PC-9 (cell line): ENCODE results near the gene UBE2Z. TPM values are rescaled to one million over a fixed set of nuclear protein-coding genes. Genes with fewer than 3 reads are reported as not detected.
A peak's percentile ranks its signal among the peaks of the same experiment; 100 is the strongest.

Experiments
- BruUV-seq: library from RNA; stranded (reverse); fragments of 400-500 nt; replicated peaks from 2 replicates; lab custom pipeline; 2021; lab: Mats Ljungman, UMichigan
- CTCF ChIA-PET: fragments of 300-600 bp; sonication (Branson Sonifier 250); formaldehyde crosslinking; loops from one replicate; lab custom pipeline; 2022; ENCODE audit warnings: antibody characterized with exemption; lab: Charles Lee
- POLR2A ChIA-PET: fragments of 300-600 bp; sonication (Branson Sonifier 250); formaldehyde crosslinking; loops from one replicate; lab custom pipeline; 2022; ENCODE audit warnings: antibody characterized with exemption; ENCODE audit not compliant: unreplicated experiment; lab: Charles Lee
- DNase-seq, 2 experiments: peaks; one replicate each; pipeline versions ENCODE4 v3.0.0 to v3.0.0-alpha.2; 2015 to 2022; ENCODE audit warnings: mixed read lengths in 1 of 2
- H2AFZ ChIP-seq: fragments of 200-600 bp; sonication (generic); 2 replicates; pipeline ENCODE4 v1.8.1; 2017; ENCODE audit warnings: antibody characterized with exemption
- H3F3A ChIP-seq: fragments of 200-600 bp; sonication (generic); 2 replicates; pipeline ENCODE4 v1.8.1; 2017; ENCODE audit warnings: antibody characterized with exemption, mild to moderate bottlenecking, low read depth; ENCODE audit not compliant: insufficient read depth
- H3K27ac ChIP-seq: fragments of 200-600 bp; sonication (generic); 2 replicates; pipeline ENCODE4 v1.6.1; 2016; ENCODE audit warnings: mixed run types
- H3K27me3 ChIP-seq: fragments of 200-600 bp; sonication (generic); 2 replicates; pipeline ENCODE4 v1.6.1; 2016; ENCODE audit warnings: low read depth, mixed run types; ENCODE audit not compliant: insufficient read depth
- H3K36me3 ChIP-seq: fragments of 200-600 bp; sonication (generic); 2 replicates; pipeline ENCODE4 v1.6.1; 2016; ENCODE audit warnings: low read depth, mixed run types
- H3K4me1 ChIP-seq: fragments of 200-600 bp; sonication (generic); replicated peaks from 2 replicates; pipeline ENCODE4 v1.6.1; 2016; ENCODE audit warnings: mixed run types; ENCODE audit not compliant: insufficient read depth
- H3K4me2 ChIP-seq: fragments of 200-600 bp; sonication (generic); 2 replicates; pipeline ENCODE4 v1.6.1; 2017; ENCODE audit warnings: mixed run types
- H3K4me3 ChIP-seq: fragments of 200-600 bp; sonication (generic); 2 replicates; pipeline ENCODE4 v1.6.1; 2016; ENCODE audit warnings: mixed run types
- H3K79me2 ChIP-seq: fragments of 200-600 bp; sonication (generic); 2 replicates; pipeline ENCODE4 v1.6.1; 2017; ENCODE audit warnings: low read depth, mixed run types
- H3K9me2 ChIP-seq: fragments of 200-600 bp; sonication (generic); 2 replicates; pipeline ENCODE4 v1.8.1; 2017; ENCODE audit warnings: mild to moderate bottlenecking; ENCODE audit not compliant: insufficient read depth
- H3K9me3 ChIP-seq: fragments of 200-600 bp; sonication (generic); 2 replicates; pipeline ENCODE4 v1.8.1; 2016; ENCODE audit warnings: low read depth; ENCODE audit not compliant: insufficient read depth
- H4K20me1 ChIP-seq: fragments of 200-600 bp; sonication (generic); 2 replicates; pipeline ENCODE4 v1.8.1; 2017; ENCODE audit not compliant: insufficient read depth
- CTCF ChIP-seq: fragments of 200-600 bp; sonication (generic); conservative IDR thresholded peaks from 2 replicates; pipeline ENCODE4 v1.6.1; 2017; ENCODE audit warnings: mixed run types, antibody characterized with exemption, mild to moderate bottlenecking, moderate library complexity
- EZH2 ChIP-seq: fragments of 200-600 bp; sonication (generic); IDR thresholded peaks from 2 replicates; pipeline ENCODE4 v1.8.0; 2017; ENCODE audit warnings: antibody characterized with exemption, low read depth
- intact Hi-C: fragments of 100-400 bp; cut with micrococcal nuclease; formaldehyde crosslinking; loops from one replicate; pipeline ENCODE4 v1.10.0; 2022; ENCODE audit not compliant: unreplicated experiment
- total RNA-seq: library from RNA; stranded (reverse); gene quantifications from 2 replicates; pipeline ENCODE4 v1.2.3, GENCODE V29; 2021

The UBE2Z gene
- total RNA-seq, 1 experiment from 2014 or later: 99.4 TPM

DNA sequence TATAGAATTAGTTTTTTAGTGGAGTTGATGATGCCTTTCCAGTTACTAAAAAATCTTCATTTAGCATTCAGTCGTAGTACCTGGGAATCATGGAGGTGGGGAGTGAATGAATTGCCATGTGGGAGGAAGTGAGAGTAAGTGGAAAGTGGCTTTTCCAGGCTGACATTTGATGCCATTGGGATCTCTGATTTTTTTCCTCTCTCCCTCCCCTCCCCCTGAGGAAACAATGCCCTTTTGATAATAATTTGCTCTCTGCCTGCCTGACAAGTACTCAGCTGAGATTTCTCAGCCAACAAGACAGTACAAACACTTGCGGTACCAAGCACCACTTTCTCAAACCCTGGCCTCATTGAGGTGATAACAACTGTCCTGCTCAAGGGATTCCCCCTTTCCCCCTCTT is 2.2 kb downstream of the UBE2Z start:
- POLR2A ChIA-PET: no interaction called here
- DNase-seq: no peak

DNA sequence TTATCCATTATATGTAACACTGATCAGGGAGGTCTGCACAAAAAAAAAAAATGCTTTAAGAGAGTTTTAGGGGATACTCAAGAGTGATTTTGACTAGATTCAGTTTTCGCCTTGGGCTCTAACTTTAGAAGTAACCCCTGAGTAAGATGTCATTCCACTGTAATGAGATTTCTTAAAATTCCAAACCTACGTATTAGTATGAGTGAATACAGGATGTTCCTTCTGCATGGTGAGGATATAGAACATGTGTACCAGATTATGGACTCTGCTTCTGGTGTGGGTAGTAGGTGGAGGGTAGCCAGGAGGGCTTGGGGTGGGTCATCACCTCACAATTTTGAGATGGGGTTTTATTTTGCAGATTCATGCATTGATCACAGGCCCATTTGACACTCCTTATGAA is 4.3 kb downstream of the UBE2Z start:
- peaks cover 46% of the 10 kb centered on the region for H3K4me1 ChIP-seq
- peaks cover 73% of the 10 kb centered on the region for H4K20me1 ChIP-seq
- no peak overlapping the region for H3K27ac ChIP-seq
- TF ChIP-seq CTCF (no peak), EZH2 (no peak)
- H3K27me3 ChIP-seq: no peaks in the 10 kb centered on the region
- H3K9me2 ChIP-seq: no peaks in the 10 kb centered on the region
- peaks cover 80% of the 10 kb centered on the region for H3K79me2 ChIP-seq
- no TSS peak for BruUV-seq
- H3K9me3 ChIP-seq: no peaks in the 10 kb centered on the region
- ChIA-PET CTCF (no interaction called here), POLR2A (no interaction called here)
- no peak overlapping the region for H3K4me2 ChIP-seq
- H2AFZ ChIP-seq: no peak overlapping the region
- DNase-seq: no peak
- no peak overlapping the region for H3K4me3 ChIP-seq
- intact Hi-C loops: no loop called here
- H3F3A ChIP-seq: peaks cover 53% of the 10 kb centered on the region
- H3K36me3 ChIP-seq: peaks cover 46% of the 10 kb centered on the region

More for the DNA sequence above, 2.2 kb downstream of the UBE2Z start:
- Histone ChIP-seq H4K20me1 (peaks cover 60% of the 10 kb centered on the region), H3K4me1 (peaks cover 41% of the 10 kb centered on the region), H3K4me2 (peak overlapping the region; percentile 99), H3K36me3 (peaks cover 36% of the 10 kb centered on the region), H3K9me3 (no peaks in the 10 kb centered on the region), H3K4me3 (no peak overlapping the region), H3K27me3 (no peaks in the 10 kb centered on the region), H3K79me2 (peaks cover 68% of the 10 kb centered on the region), H2AFZ (no peak overlapping the region), H3K9me2 (no peaks in the 10 kb centered on the region), H3K27ac (no peak overlapping the region), H3F3A (peaks cover 42% of the 10 kb centered on the region)
- TF ChIP-seq CTCF (no peak), EZH2 (no peak)
- CTCF ChIA-PET: no interaction called here
- intact Hi-C loops: no loop called here
- no TSS peak for BruUV-seq

DNA sequence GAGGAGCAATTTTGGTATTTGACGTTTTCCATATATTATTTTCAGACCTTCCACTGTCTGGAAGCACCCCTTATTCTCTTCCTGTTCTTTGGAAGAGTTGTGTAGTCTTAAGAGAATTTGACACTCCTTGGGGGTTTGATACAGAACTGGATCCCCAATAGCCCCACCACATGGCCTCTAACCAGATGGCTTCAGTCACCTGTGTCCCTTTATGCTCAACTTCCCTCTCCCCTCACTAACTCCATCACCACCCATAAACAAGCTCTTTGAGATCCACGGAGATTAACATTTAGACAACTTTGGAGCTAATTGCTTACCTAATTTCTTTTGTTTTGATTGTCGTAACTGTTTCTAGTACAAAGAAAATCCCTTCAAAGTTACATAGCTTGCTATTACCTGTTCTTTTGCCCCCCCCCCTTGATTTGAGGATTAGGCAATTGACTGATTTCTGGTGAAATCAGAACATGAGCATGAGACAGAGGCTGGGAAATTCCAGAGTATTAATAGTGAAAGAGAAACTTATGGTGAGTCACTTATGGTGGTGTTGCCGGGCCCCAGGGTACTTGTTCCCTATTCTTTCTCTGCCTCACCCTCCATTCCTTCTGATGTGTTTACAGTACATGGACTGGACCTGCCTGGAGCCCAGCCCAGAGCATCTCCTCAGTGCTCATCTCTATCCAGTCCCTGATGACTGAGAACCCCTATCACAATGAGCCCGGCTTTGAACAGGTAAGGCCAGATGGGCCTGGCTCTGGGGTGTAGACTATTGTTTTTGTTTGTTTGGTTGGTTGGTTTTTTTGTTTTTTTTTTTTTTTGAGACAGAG is 7.5 kb downstream of the UBE2Z start:
- Histone ChIP-seq H4K20me1 (peaks cover 71% of the 10 kb centered on the region), H3K4me2 (peak overlapping the region; percentile 24), H3K36me3 (peaks cover 61% of the 10 kb centered on the region)

More for the DNA sequence above, 7.5 kb downstream of the UBE2Z start:
- POLR2A ChIA-PET: interaction anchor here (0.6 to 0.7 kb wide), 2 partner anchors 10 to 84 kb away, joined by 5 read pairs; no protein-coding TSS in a partner anchor
- peaks cover 53% of the 10 kb centered on the region for H3F3A ChIP-seq
- peak; percentile 28 to 85 for DNase-seq
- CTCF ChIA-PET: no interaction called here
- intact Hi-C loops: no loop called here
- BruUV-seq: no TSS peak
- no peaks in the 10 kb centered on the region for H3K9me3 ChIP-seq
- H3K4me1 ChIP-seq: peaks cover 28% of the 10 kb centered on the region
- H3K79me2 ChIP-seq: peaks cover 71% of the 10 kb centered on the region
- no peak for TF ChIP-seq CTCF
- TF ChIP-seq EZH2: no peak
- H3K27ac ChIP-seq: peak overlapping the region; percentile 85
- H3K27me3 ChIP-seq: no peaks in the 10 kb centered on the region
- H3K9me2 ChIP-seq: no peaks in the 10 kb centered on the region
- H2AFZ ChIP-seq: no peak overlapping the region
- H3K4me3 ChIP-seq: no peak overlapping the region
